ENCODE data around the gene FAM20C. TPM values are rescaled to one million over a fixed set of nuclear protein-coding genes. Genes with fewer than 3 reads are reported as not detected.

FAM20C gene
- total RNA-seq, 1 donor from 2014 or later, result 1.0 TPM

DNA sequence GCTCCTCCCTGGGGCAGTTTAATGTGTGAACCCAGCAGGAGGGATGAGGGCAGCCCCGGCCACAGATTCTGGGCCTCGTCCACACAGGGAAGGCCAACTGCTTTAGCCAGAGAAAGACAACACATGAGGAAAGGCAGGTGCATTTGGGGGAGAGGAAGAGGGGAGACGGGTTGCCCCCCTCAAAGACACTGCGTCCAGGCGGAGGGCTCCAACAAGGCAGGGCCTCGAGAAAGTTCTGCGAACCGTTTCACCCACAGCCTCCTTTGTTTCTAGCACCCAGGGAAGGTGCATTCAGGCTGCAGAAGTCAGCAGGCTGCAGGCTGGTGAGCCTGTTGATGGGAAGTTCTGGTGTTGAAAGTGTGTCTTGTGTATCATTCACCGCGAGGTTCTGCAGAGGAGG is 107.7 kb downstream of the FAM20C start:
- no peaks in the 10 kb centered on the region for H3K4me1 Mint-ChIP-seq
- DNase-seq, result no peak

DNA sequence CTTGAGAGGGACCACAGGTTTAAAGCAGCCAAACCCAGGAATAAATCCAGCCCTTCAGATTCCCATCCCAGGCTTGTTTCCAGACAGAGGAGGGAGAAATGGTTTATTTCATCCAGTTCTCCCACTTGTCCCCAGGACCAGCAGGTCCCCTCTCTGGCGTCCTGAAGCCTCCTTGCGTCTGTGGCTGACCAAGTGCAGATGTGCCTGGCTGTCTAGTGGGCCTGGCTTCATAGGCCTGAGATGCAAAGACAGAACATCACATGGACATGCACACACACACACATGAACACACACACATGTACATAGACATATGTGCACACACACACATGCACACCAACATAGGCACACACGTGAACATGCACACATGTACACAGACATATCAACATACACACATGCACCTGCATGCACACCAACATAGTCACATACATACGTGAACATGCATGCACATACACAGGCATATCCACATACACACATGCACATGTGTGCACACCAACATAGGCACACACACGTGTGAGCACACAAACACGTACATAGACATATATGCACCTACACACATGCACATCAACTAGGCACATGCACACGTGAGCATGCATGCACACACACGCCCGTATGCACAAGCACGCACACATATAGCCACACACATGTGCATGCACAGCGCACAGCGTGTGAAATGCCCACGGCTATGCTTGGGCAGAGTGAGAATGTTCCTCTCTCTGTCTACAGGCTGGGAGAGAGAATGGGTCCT is 108.3 kb downstream of the FAM20C start:
- Mint-ChIP-seq H3K27ac (no peak overlapping the region), H3K9me3 (peaks cover 4% of the 10 kb centered on the region), H3K4me3 (no peak overlapping the region), H3K27me3 (no peaks in the 10 kb centered on the region), H3K4me1 (no peaks in the 10 kb centered on the region), H3K36me3 (ENCODE audit: low read depth) (no peaks in the 10 kb centered on the region)
- intact Hi-C loops (cut with micrococcal nuclease), result no loop called here
- no peak for DNase-seq

More for the DNA sequence above, 107.7 kb downstream of the FAM20C start:
- Mint-ChIP-seq H3K27me3 (no peaks in the 10 kb centered on the region), H3K9me3 (peaks cover 4% of the 10 kb centered on the region), H3K4me3 (no peak overlapping the region), H3K27ac (no peak overlapping the region), H3K36me3 (ENCODE audit: low read depth) (no peaks in the 10 kb centered on the region)
- intact Hi-C loops (cut with micrococcal nuclease), result no loop called here

DNA sequence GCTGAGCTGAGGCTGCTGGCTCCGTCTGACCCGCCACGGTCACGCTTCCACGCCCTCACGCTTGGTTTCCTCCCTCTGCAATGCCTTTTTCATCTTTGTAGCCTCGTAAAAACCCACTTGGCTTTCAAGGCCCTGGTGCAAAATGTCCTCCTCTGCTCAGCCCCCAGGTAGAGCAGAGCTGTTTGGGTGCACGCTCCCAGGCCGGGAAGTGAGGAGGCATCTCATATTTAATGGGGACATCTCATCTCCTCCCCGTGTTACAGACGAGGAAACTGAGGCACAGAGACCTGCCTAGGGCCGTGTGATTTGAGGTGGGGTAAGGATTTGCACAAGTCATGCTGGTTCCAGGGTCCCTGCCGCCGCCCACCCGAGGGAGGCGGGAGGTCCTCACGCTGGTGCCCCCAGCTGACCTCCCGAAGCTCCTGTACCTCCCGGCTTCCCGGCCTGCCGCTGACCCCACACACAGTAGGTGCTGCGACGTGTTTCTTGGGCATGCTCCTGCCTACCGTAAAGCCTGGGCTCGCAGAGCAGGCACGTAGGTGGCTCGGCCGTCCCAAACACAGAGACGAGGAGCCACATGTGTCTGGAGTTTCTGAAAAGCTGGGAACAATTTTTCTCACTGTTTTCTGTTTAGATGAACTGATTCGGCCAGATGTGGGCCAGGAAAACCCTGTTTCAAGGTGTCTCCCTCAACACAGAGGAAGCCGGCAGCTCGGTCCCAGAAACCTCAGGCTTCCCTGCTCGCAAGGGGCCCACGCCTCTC is 109.1 kb downstream of the FAM20C start:
- DNase-seq, result no peak
- no peak overlapping the region for H3K27ac Mint-ChIP-seq
- H3K4me3 Mint-ChIP-seq, result no peak overlapping the region
- no peaks in the 10 kb centered on the region for H3K27me3 Mint-ChIP-seq
- H3K36me3 Mint-ChIP-seq (ENCODE audit: low read depth), result no peaks in the 10 kb centered on the region
- intact Hi-C loops (cut with micrococcal nuclease), result no loop called here
- H3K9me3 Mint-ChIP-seq, result peaks cover 4% of the 10 kb centered on the region
- no peaks in the 10 kb centered on the region for H3K4me1 Mint-ChIP-seq

DNA sequence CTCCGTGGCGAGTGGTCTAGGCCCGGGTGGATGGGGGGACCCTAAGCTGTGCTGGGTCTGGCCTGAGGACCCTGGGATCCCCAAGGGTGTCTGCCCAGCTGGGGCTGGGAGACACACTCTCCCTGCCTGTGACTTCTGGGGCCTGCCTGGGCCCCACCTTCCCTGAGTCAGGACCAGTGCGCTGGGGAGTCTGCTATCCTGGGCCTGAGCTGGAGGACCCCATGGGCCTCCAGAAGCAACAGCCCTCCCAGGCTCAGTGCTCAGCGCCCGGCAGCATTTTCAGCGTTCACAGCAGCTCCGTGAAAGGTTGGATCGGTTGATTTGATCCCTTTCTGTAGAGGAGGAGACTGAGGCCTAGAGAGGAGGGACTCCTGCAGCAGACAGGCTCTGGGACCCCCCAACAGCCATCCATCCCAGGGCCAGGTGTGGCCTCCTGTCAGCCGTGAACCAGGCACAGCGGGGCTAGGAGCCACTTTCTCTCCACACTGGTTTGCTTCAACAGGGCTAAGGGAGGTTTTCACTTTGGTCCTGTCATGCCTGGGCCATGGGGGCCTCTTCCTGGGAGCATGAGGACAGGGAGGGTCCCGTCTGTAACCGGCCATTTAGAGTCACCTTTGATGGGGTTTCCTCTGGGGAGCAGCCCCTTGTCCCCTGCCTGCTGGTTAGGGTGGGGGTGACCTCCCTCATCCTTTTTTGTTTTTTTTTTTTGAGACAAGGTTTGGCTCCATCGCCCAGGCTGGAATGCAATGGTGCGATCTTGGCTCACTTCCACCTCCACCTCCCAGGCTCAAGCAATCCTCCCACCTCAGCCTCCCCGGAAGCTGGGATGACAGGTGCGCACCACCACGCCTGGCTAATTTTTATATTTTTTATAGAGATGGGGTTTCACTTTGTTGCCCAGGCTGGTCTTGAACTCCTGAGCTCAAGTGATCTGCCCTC is 110.0 kb downstream of the FAM20C start:
- Mint-ChIP-seq H3K36me3 (ENCODE audit: low read depth) (no peaks in the 10 kb centered on the region), H3K27ac (no peak overlapping the region), H3K4me3 (no peak overlapping the region), H3K9me3 (peaks cover 4% of the 10 kb centered on the region), H3K27me3 (no peaks in the 10 kb centered on the region), H3K4me1 (no peaks in the 10 kb centered on the region)
- DNase-seq, result no peak
- intact Hi-C loops (cut with micrococcal nuclease), result no loop called here

DNA sequence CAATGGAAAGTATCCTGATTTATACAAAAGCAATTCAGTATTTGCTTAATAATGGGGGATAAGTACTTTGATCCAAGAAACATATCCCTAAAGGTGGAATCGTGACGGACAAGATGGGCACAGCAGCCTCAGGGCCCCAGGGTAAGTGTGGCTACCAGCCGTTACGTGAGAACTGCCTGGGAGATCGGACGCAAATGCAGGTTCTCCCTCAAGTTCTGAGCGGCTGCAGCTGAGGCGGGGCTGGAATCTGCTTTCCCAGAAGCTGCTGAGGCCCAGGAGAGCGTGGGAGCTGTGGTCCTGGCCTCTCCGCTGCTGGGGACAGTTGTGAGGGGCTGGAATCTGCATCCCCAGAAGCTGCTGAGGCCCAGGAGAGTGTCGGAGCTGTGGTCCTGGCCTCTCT is 111.1 kb downstream of the FAM20C start:
- no peak overlapping the region for H3K27ac Mint-ChIP-seq
- intact Hi-C loops (cut with micrococcal nuclease), result no loop called here
- H3K4me3 Mint-ChIP-seq, result no peak overlapping the region
- H3K36me3 Mint-ChIP-seq (ENCODE audit: low read depth), result no peaks in the 10 kb centered on the region
- DNase-seq, result no peak
- H3K4me1 Mint-ChIP-seq, result no peaks in the 10 kb centered on the region
- H3K9me3 Mint-ChIP-seq, result peaks cover 4% of the 10 kb centered on the region
- peaks cover 2% of the 10 kb centered on the region for H3K27me3 Mint-ChIP-seq

DNA sequence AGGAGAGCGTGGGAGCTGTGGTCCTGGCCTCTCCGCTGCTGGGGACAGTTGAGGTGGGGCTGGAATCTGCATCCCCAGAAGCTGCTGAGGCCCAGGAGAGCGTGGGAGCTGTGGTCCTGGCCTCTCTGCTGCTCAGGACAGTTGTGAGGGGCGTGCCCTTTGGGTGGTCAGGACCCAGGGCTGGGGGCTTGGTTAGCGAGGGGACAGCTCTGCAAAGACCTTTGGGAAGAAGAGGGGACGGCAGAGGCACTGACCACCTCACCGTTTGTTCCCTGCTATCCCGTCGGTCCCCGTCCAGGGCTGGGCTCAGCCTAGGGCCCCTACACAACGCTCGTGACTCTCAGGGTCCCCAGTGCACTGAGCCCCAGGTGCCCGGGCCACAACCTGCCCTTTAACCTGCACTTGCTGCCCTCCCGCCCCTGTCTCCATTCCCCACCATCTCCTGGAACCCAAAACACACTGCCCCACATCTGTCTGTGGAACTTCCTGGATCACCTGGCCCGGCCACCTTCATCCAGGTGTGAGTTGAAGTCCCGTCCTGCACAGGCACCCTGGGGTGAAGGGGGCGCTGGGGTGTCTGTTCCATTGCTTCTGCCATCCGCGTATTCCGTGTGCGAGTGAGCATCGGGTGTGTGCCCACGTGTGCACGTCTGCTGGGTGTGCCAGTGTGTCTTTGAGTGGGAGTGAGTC is 111.7 kb downstream of the FAM20C start:
- intact Hi-C loops (cut with micrococcal nuclease), result no loop called here
- H3K9me3 Mint-ChIP-seq, result peaks cover 4% of the 10 kb centered on the region
- H3K27me3 Mint-ChIP-seq, result peaks cover 2% of the 10 kb centered on the region
- no peak for DNase-seq
- H3K4me1 Mint-ChIP-seq, result no peaks in the 10 kb centered on the region
- H3K27ac Mint-ChIP-seq, result no peak overlapping the region
- no peaks in the 10 kb centered on the region for H3K36me3 Mint-ChIP-seq (ENCODE audit: low read depth)
- H3K4me3 Mint-ChIP-seq, result no peak overlapping the region

DNA sequence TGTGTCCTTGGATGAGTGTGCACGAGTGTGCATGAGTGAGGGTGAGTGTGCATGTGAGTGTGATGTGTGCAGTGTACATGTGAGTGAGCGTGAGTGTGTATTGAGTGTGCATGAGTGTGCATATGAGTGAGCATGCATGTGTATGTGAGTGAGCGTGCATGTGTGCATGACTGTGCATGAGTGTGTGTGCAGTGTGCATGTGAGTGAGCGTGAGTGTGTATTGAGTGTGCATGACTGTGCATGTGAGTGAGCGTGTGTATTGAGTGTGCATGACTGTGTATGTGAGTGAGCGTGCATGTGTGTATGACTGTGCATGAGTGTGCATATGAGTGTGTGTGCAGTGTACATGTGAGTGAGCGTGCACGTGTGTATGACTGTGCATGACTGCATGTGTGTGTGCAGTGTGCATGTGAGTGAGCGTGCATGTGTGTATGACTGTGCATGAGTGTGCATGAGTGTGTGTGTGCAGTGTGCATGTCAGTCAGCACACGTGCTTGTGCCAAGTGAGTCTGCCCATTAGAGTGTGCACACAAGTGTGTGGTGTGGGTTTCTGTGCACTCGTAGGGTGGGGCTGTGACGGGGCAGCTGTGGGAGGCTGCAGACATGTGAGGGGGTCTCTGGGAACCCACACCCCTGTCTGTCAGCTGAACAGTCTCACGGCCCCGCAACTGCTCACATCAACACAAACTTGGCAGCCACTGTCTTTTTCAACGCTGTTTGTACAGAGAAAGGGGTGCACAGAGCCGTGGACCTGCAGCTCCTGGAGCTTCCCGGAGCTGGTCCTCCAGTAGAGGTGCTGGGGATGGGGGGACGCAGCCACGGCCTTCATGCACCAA is 112.4 kb downstream of the FAM20C start:
- intact Hi-C loops (cut with micrococcal nuclease), result no loop called here
- Mint-ChIP-seq H3K4me1 (no peaks in the 10 kb centered on the region), H3K9me3 (peaks cover 4% of the 10 kb centered on the region)

DNA sequence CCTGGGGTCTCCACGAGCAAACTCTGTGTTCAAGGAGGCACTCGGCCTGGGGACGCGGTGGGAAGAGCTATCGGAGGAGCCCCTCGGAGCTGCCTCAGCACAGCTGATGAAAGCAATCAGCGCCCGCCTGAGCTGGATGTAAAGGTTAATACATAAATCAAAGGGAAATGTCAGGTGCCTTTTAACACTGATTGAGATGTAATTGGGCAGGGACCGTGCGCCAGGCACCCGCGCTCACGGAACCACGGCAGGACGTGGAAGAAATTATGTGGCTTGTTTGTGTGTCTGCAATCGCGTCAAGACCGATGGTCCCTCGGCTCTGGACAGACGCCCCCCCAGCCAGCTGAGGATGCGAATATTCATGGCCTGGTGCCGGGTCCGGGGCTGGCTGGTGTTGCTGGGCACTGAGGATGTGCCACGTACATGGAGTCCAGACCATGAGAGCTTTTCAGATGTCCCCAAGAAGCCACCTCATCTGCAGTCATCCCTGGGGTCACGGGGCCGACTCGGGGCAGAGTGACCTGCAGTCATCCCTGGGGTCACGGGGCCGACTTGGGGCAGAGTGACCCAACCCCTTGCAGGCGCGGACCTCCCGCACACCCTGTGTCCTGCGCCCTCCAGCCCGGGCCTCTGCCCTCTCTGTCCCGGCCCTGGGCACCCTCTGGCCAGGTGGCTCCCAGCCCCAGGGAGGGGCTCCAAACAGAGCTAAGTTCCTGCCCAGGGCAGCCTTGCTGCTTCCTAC is 113.2 kb downstream of the FAM20C start:
- Mint-ChIP-seq H3K27me3 (peaks cover 2% of the 10 kb centered on the region), H3K36me3 (ENCODE audit: low read depth) (no peaks in the 10 kb centered on the region), H3K4me3 (no peak overlapping the region), H3K27ac (no peak overlapping the region), H3K9me3 (peaks cover 4% of the 10 kb centered on the region), H3K4me1 (no peaks in the 10 kb centered on the region)
- intact Hi-C loops (cut with micrococcal nuclease), result no loop called here
- no peak for DNase-seq

More for the DNA sequence above, 112.4 kb downstream of the FAM20C start:
- DNase-seq, result no peak
- H3K27ac Mint-ChIP-seq, result no peak overlapping the region
- H3K27me3 Mint-ChIP-seq, result peaks cover 2% of the 10 kb centered on the region
- H3K36me3 Mint-ChIP-seq (ENCODE audit: low read depth), result no peaks in the 10 kb centered on the region
- no peak overlapping the region for H3K4me3 Mint-ChIP-seq

DNA sequence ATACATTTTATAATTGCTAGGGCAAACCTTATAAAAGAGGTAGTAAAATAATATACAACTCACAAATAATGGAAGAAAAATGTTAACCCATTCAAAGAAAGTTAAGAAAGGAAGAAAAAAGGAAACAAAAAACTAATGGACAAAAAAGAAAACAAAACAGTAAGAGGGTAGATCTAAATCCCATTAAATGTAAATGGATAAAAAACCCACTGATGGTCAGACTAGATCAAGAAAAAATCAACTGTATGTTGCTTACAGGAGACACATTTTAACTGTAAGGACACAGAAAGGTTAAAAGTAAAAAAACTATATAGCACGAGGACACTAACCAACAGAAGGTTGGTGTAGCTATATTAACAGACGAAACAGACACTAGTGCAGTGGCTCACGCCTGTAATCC is 115.6 kb downstream of the FAM20C start:
- DNase-seq, result no peak
- H3K27ac Mint-ChIP-seq, result no peak overlapping the region
- H3K4me3 Mint-ChIP-seq, result no peak overlapping the region
- intact Hi-C loops (cut with micrococcal nuclease), result no loop called here
- no peaks in the 10 kb centered on the region for H3K36me3 Mint-ChIP-seq (ENCODE audit: low read depth)
- no peaks in the 10 kb centered on the region for H3K4me1 Mint-ChIP-seq
- H3K27me3 Mint-ChIP-seq, result peaks cover 10% of the 10 kb centered on the region
- peaks cover 4% of the 10 kb centered on the region for H3K9me3 Mint-ChIP-seq

DNA sequence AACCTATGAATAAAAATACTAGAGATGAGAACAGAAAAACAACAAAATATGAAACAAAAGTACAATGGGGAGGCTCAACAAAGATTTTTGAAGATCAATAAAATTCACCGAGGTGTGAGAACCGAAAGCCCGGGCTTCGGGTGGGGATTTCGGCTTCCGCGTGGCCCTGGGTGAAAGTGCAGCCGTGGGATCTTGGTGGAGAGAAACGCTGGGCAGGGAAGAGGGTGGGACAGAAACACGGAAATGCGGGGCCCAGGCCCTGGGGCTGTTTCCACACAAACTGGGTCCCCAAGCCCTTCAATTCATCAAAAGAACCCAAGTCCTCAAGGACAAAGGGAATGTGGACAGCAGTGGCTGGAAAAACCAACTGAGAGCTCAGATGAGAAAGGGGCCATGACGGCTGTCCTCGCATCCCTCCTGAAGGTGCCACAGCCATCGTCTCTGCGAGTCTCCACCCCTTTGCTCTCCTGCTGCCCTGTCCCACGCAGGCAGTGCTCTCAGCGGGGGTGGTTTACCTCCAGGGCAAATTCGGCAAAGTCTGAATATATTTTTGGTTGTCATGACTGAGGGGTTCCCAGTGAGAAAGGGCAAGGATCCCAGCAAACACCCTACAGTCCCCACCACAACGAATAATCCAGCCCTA is 117.3 kb downstream of the FAM20C start:
- Mint-ChIP-seq H3K4me1 (no peaks in the 10 kb centered on the region), H3K27me3 (peaks cover 16% of the 10 kb centered on the region), H3K27ac (no peak overlapping the region), H3K4me3 (no peak overlapping the region), H3K9me3 (no peaks in the 10 kb centered on the region), H3K36me3 (ENCODE audit: low read depth) (no peaks in the 10 kb centered on the region)
- no peak for DNase-seq
- intact Hi-C loops (cut with micrococcal nuclease), result no loop called here
